DND-41 (cell line): ENCODE data around the gene CENPN.

Source experiments
- ATAC-seq: fragments of 200-7000 bp; cut with Tn5 transposase; 3 replicates; pipeline ENCODE4 v1.9.1; 2021; ENCODE audit warnings: low read depth; ENCODE audit not compliant: insufficient read depth
- DNase-seq: peaks from one replicate; pipeline ENCODE4 v3.0.0-alpha.2; 2020
- H2AFZ ChIP-seq: 2 replicates; pipeline ENCODE4 v1.6.0; 2012; ENCODE audit warnings: low read depth, low read length
- H3K27ac ChIP-seq: 2 replicates; pipeline ENCODE4 v1.5.1; 2012; ENCODE audit warnings: low read length, inconsistent platforms
- H3K27me3 ChIP-seq: fragments of 200-600 bp; sonication (generic); 2 replicates; pipeline ENCODE4 v1.6.0; 2012; ENCODE audit warnings: low read length, mild to moderate bottlenecking, inconsistent platforms; ENCODE audit not compliant: insufficient read depth, poor library complexity
- H3K36me3 ChIP-seq: 2 replicates; pipeline ENCODE4 v1.5.1; 2012; ENCODE audit warnings: low read length, inconsistent platforms; ENCODE audit not compliant: insufficient read depth
- H3K4me1 ChIP-seq: 2 replicates; pipeline ENCODE4 v1.5.1; 2012; ENCODE audit warnings: mild to moderate bottlenecking, low read length; ENCODE audit not compliant: insufficient read depth
- H3K4me2 ChIP-seq: 2 replicates; pipeline ENCODE4 v1.6.0; 2012; ENCODE audit warnings: mild to moderate bottlenecking, moderate library complexity, low read length, inconsistent platforms; ENCODE audit not compliant: insufficient read depth
- H3K4me3 ChIP-seq, 2 experiments: fragments of 200-600 bp in 1 of 2; shearing (Covaris generic) in 1 of 2; 2 replicates each; pipeline ENCODE4 v1.5.1; 2012 to 2016; ENCODE audit warnings: inconsistent platforms in 2 of 2, low read length in 2 of 2, mild to moderate bottlenecking in 2 of 2, low read depth in 1 of 2, moderate library complexity in 1 of 2
- H3K79me2 ChIP-seq: 2 replicates; pipeline ENCODE4 v1.6.0; 2012; ENCODE audit warnings: low read length, inconsistent platforms; ENCODE audit not compliant: insufficient read depth
- H3K9ac ChIP-seq: 2 replicates; pipeline ENCODE4 v1.6.0; 2012; ENCODE audit warnings: low read depth, mild to moderate bottlenecking, inconsistent platforms, low read length, moderate library complexity
- H3K9me3 ChIP-seq: 2 replicates; pipeline ENCODE4 v1.5.1; 2012; ENCODE audit warnings: low read length, moderate library complexity, mild to moderate bottlenecking, inconsistent platforms; ENCODE audit not compliant: insufficient read depth, severe bottlenecking
- H4K20me1 ChIP-seq: 2 replicates; pipeline ENCODE4 v1.6.0; 2012; ENCODE audit warnings: low read length; ENCODE audit not compliant: insufficient read depth
- EZH2 ChIP-seq: IDR thresholded peaks from 3 replicates; pipeline ENCODE4 v1.6.1; 2012; ENCODE audit warnings: borderline replicate concordance, low read depth, mild to moderate bottlenecking, moderate library complexity, low read length, inconsistent platforms; ENCODE audit not compliant: severe bottlenecking
- TF ChIP-seq, protein P1 (sequence below): IDR thresholded peaks from 2 replicates; pipeline ENCODE4 v1.5.1; 2012; ENCODE audit warnings: borderline replicate concordance, low read length, moderate library complexity, mild to moderate bottlenecking; ENCODE audit not compliant: poor library complexity, severe bottlenecking; ENCODE audit errors: extremely low read depth

CENPN gene

DNA sequence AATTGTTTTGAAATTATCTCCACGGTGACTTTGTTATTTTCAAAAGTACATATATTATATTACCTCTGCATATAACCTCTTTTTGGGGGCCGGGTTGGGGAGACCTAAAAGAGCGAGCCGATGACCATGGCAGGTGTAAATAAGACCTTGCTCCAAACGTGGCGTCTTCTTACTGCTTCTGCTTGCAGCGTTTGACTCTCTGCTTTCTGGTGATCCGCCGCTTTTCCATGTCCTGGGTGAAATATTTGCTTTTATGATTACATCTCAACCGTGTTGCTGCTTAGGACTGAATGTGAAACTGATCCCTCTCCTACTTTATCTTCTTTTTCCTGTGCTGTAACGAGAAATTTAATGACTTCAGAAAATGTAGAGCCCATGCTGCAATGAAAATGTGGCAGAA lies 46.7 kb downstream of the CENPN start:
- Histone ChIP-seq H2AFZ (no peak overlapping the region), H3K4me2 (no peak overlapping the region), H3K9me3 (peaks cover 5% of the 10 kb centered on the region), H3K27me3 (no peaks in the 10 kb centered on the region), H3K9ac (no peak overlapping the region), H3K79me2 (no peaks in the 10 kb centered on the region), H3K27ac (no peak overlapping the region), H4K20me1 (no peaks in the 10 kb centered on the region), H3K36me3 (no peaks in the 10 kb centered on the region), H3K4me3 (no peak overlapping the region), H3K4me1 (no peaks in the 10 kb centered on the region)
- ATAC-seq (no peak), DNase-seq (no peak)
- TF ChIP-seq EZH2 = no peak
- TF ChIP-seq, protein P1, sequence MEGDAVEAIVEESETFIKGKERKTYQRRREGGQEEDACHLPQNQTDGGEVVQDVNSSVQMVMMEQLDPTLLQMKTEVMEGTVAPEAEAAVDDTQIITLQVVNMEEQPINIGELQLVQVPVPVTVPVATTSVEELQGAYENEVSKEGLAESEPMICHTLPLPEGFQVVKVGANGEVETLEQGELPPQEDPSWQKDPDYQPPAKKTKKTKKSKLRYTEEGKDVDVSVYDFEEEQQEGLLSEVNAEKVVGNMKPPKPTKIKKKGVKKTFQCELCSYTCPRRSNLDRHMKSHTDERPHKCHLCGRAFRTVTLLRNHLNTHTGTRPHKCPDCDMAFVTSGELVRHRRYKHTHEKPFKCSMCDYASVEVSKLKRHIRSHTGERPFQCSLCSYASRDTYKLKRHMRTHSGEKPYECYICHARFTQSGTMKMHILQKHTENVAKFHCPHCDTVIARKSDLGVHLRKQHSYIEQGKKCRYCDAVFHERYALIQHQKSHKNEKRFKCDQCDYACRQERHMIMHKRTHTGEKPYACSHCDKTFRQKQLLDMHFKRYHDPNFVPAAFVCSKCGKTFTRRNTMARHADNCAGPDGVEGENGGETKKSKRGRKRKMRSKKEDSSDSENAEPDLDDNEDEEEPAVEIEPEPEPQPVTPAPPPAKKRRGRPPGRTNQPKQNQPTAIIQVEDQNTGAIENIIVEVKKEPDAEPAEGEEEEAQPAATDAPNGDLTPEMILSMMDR = no peak

DNA sequence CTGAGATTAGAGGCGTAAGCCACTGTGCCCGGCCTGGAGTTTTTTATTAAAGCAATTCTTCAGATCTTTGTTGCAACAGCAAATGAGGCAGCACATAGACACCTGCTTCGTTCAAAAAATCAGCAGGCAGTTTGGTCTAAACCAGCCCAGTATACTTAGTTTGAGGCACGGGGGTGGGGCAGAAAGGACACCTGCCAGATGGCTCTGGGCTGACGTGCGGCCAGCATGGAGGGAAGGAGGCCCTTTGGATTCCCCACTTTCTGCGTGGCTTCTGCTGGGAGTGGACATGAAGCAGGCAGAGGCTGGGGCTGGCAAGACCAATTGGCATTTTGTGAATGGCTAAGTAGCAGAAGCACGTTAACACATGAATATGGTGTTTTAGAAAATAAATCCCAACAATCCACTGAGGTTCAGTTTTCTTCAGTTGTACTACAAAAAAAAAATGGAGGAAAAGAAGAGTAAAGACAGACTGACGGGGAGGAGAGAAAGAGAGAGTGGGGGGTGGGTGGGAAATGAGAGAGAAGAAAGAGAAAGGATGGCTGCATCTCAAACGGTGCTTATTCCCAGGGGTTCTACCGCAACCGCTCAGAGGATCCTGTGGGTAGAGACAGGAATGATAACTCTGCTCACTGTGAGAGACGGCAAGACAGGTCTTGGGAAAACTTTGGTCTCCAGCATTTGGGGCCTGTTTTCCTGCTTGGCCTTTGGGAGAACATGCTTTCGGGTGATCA lies 53.7 kb downstream of the CENPN start:
- no peaks in the 10 kb centered on the region for H3K4me1 ChIP-seq
- no peaks in the 10 kb centered on the region for H4K20me1 ChIP-seq
- DNase-seq = no peak
- H2AFZ ChIP-seq = no peak overlapping the region
- H3K9me3 ChIP-seq = no peaks in the 10 kb centered on the region
- no peaks in the 10 kb centered on the region for H3K36me3 ChIP-seq
- H3K4me3 ChIP-seq = no peak overlapping the region
- no peaks in the 10 kb centered on the region for H3K79me2 ChIP-seq
- no peaks in the 10 kb centered on the region for H3K27me3 ChIP-seq
- no peak for ATAC-seq
- TF ChIP-seq EZH2 = no peak
- TF ChIP-seq, protein P1 = no peak
- H3K9ac ChIP-seq = no peak overlapping the region
- no peak overlapping the region for H3K27ac ChIP-seq
- H3K4me2 ChIP-seq = no peak overlapping the region

DNA sequence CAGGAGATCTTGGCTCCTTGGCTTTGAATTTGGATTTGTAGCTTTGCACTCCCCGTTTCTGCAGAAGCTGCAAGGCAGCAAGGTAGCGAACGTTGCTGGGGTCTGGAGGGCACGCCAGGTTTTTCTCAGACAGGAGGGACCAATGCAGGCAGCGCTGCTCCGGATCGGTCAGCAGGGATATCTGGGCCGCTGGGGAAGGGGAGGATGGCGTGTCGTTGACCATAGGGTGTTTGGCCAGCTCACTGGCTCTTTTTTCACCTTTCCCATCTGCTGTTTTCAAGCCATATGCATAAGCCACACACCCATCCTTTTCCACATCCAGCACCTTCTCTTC lies 54.3 kb downstream of the CENPN start:
- Histone ChIP-seq H3K9ac (no peak overlapping the region), H3K36me3 (no peaks in the 10 kb centered on the region), H3K4me1 (no peaks in the 10 kb centered on the region), H3K79me2 (no peaks in the 10 kb centered on the region), H3K27me3 (no peaks in the 10 kb centered on the region), H2AFZ (no peak overlapping the region), H4K20me1 (no peaks in the 10 kb centered on the region), H3K4me3 (no peak overlapping the region), H3K9me3 (no peaks in the 10 kb centered on the region), H3K4me2 (no peak overlapping the region), H3K27ac (no peak overlapping the region)
- ATAC-seq (no peak), DNase-seq (no peak)
- TF ChIP-seq, protein P1 = no peak
- no peak for TF ChIP-seq EZH2
